GM21528 (cell line): ENCODE data around the gene LCN12.

Source experiments
- ATAC-seq: cut with Tn5 transposase; IDR thresholded peaks from one replicate; pipeline ENCODE4 v1.9.1; 2021; ENCODE audit warnings: mild to moderate bottlenecking, moderate library complexity; ENCODE audit not compliant: unreplicated experiment, low FRiP score

The LCN12 gene

DNA sequence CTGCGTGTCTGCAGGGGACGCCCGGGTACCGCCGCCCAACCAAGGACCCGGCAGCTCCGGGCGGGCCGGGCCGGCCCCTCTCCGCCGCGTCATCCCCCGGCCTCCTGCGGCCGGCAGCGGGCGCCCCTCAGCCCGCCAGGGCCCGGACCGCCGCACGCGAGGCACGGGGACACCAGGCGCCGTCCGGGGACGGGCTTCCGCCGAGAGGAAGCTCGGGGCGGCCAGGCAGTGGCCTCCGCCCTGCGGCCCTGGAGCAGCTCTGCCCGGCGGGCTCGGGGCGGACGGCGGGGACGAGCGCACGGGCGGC is 7.9 kb upstream of the LCN12 start:
- peak; percentile 26 for ATAC-seq

DNA sequence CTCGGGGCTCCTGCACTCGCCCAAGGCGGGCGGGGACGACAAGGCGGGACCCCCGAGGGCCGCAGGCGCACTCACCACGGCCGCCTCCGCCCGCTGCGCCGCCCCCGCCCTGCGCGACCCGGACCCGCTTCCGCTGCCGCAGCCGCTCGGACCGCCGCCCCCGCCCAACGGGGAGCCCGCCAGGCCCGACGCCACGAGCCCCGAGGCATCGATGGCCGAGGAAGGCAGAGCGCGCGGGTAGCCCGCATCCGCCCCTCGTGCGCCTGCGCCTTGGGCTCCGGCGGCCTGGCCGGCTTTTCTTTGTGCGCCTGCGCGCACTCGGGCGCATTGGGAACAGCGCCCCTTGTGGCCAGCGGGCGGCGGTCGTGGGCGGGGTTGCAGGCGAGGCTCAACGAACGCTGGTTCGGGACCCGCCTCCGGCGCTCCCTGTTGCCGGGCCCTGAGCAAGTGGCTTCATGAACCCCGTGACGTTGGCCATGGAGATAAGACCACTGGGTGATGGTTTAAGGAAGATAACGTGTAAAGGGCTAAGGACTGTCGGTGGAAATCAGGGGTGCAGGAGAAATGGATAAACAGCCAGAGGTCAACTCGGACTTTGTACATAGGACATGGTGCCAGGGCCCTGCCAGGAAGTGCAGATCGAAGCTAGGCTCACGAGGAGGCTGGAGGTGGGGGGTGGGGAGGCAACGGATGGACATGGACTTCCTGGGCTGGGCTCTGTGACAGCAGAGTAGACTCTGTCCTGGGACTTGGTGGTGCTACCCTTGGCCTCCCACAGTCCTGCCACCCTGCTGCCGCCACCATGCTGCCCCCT is 7.3 kb upstream of the LCN12 start, which contains the start of the genes C8G and FBXW5:
TSS of gene C8G (plus strand) at position 725 of the 814 bp plus-strand sequence. CDS start at position 803, 78 bp downstream.
TSS of gene FBXW5 (minus strand) at position 220 of the 814 bp plus-strand sequence. CDS start 655 bp downstream, outside the sequence.
- ATAC-seq, result peak; percentile 61

DNA sequence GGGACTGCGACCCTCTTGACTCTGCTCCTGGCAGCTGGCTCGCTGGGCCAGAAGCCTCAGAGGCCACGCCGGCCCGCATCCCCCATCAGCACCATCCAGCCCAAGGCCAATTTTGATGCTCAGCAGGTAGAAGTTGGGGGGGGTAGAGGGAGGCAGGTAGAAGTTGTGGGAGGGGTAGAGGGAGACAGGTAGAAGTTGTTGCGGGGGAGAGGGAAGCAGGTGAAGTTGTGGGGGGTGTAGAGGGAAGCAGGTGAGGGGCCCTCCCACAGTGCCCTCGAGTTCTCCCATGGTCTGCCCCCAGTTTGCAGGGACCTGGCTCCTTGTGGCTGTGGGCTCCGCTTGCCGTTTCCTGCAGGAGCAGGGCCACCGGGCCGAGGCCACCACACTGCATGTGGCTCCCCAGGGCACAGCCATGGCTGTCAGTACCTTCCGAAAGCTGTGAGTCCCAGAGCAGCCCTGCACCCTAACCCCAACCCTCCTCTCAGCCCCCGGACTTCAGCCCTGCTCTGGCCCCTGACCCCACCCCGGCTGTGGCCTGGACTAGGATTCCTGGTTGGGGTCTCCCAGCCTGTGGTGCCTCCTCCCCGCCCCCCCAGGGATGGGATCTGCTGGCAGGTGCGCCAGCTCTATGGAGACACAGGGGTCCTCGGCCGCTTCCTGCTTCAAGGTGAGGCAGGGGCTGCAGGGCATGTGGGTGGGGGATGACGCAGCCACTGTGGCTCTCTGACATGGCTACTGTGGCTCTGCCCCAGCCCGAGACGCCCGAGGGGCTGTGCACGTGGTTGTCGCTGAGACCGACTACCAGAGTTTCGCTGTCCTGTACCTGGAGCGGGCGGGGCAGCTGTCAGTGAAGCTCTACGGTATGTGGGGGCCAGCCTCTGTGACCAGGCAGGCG is 6.5 kb upstream of the LCN12 start:
- ATAC-seq, result no peak

DNA sequence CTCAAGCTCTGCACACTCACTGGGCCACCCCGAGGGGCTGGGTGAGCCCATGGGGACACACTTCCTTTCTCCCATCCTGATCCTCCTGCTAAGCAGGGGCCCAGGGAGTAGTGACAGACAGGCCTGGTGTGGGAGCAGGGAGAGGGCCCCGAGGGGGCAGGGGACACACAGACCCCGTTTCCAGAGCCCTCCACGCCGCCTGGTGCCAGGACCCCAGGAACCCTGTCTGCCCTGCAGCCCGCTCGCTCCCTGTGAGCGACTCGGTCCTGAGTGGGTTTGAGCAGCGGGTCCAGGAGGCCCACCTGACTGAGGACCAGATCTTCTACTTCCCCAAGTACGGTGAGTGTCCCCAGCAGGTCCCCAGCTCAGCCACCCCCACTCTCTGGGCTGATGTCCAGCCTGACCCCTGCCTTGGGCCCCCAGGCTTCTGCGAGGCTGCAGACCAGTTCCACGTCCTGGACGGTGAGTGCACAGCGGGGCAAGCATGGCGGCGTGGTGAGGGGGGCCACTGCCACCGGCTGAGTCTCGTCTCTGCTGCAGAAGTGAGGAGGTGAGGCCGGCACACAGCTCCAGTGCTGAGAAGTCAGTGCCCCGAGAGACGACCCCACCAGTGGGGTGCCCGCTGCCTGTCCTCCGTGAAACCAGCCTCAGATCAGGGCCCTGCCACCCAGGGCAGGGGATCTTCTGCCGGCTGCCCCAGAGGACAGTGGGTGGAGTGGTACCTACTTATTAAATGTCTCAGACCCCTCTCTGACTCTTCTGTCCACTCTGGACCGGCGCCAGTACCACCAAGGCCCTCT is 5.6 kb upstream of the LCN12 start:
- no peak for ATAC-seq

DNA sequence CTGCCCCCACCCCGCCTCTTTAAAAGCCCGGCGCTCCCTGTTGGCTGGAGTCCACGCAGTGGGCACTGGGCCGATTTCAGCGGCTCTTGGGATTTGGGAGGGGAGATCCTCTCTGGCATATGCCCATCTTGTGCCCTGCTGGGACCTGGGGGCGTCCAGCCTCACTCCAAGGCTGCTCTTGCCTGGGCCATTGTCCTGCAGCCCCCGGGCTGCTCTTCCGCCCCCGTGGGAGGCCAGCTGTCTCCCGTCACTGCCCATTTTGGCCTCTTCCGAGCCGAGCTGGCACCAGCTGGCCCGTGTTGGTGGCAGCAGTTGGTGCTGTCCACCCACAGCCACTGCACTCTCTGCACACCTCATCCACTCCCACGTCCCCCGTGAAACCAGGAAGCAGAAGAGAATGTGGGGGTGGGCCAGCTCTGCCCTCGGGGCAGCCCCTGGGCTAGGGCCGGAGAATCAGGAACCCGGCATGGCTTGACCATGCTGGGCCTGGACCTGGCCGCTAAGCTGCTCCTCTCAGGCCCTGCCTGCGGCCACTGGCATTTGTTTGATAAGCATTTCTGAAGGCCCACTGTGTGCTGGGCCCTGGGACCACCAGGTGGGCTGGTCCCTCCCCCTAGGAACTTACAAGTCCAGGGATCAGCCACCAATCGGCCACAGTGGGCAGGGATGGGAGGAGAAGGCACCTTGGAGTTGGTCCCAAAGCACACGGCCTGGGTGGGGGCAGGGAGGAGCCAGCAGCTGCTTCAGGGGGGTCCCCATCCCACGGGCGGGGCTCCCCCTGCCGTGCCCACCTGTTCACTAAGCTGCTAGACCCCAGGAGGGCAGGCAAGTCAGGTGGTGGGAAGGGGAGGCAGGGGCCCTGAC is 4.8 kb upstream of the LCN12 start:
- no peak for ATAC-seq

DNA sequence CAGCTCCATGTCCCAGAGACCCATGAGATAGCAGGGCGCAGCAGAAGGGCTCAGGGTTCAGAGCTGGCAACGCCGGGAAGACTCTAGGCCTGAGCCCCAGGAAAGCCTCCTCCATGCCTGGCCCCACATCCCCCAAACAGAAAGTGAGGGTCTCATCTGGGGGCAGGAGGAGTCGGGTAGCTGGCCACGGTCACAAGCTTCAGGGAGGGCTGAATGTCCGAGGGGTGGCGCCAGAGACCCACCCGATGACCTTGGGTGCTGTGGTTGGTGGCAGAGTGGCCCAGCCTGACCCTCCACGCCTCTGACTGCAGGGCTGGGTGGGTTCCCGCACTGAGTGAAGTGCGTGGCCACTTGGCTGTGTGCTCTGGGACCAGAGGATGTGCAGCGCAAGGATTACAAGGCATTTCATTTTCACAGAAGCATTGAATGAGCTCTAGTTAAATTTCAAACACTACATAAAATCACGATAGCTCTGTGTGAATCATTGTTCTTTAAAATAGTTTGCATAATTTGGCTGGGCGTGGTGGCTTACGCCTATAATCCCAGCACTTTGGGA is 4.0 kb upstream of the LCN12 start:
- ATAC-seq, result no peak

DNA sequence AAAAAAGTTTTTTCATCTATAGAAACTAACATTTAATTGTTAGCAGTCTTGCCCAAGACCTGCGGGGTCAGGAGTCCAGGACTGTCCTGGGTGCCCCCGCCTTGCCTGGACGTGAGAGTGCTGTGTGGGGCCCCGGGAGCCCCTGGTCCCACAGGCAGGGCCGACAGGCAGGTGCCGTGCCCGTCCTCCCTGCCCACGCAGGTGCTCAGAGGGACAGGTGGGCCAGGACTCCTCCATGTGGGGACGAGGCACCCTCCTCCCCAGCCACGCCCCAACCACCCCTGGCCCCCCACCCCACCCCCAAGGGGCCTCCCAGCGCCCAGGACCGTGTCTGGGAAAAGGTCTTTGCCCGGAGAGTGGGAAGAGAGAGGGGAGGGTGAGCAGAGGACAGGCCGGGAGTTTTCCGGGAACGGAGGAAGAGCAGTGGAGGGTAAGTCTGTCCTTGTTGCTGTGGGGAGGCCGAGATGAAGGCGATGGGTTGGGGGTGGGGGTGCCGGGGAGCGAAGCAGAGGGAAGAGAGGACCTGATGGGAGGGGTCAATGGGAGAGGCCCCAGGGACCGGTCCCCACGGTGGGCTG is 2.7 kb upstream of the LCN12 start:
- ATAC-seq, result no peak

DNA sequence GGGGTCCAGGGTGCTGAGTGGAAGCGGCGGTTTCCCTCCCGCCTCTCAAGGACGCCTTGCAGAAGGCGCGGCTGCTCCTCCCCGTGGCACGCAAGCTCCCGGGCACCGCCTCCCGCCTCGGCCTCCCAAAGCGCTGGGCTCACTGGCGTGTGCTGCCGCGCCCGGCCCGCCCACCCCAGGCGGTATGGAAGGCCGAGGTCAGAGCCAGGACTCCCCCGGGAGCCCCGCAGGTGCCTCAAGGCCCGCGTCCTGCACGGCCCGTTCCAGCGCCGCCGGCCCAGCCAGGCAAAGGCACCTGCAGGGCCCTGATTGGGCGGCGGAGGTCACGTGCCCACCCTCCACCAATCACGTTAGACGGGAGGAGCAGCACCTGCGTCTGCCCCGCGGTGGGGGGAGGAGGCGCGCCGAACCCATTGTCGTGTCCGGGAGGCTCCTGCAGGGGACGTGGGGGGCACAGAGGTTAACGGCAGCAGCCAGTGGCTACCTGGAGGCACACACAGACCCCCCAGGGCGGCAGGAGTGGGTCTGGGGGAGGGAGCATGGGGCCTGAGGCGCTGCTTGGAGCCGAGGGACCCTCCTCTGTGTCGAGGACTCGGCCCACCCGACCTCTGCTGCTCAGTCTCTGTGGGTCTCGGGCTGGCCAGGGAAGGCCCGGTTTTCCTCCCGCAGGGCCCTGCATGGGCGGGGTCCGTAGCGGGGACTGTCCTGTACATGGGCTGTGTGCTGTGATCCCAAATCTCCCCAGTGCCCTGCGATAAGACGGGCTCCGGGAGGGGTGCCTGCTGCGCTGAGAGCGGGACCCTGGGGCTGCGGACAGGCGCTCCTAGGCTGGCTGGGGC is 2.0 kb upstream of the LCN12 start:
- peak; percentile 66 for ATAC-seq

DNA sequence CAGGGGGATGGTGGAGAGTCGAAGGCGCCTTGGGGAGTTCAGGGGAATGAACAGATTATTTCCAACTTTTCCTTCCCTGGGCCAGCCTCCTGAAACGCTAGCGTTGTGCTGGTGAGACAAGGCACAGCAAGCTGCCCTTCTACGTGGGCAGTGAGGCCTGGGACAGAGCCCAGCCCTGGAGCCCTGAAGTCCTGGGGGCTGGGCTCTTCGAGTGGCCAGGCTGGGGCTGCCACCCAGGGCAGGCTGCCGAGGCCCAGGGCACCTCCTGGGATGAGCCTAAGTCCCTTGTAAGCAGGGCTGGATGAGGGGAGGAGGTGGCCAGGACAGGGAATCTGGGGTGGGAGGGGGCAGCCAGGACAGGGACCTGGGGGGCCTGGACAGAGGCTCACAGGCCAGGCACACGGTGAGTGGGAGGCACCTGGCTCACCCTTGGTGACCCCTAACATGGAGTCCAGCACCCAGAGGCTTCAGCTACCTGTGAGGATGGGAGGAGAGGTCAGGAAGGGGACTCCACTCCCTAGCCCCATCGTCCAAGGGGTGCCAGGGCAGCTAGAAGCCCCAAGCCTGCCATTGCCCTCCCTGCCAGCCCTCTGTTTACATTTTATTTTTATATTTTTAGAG is 1.3 kb upstream of the LCN12 start:
- no peak for ATAC-seq

DNA sequence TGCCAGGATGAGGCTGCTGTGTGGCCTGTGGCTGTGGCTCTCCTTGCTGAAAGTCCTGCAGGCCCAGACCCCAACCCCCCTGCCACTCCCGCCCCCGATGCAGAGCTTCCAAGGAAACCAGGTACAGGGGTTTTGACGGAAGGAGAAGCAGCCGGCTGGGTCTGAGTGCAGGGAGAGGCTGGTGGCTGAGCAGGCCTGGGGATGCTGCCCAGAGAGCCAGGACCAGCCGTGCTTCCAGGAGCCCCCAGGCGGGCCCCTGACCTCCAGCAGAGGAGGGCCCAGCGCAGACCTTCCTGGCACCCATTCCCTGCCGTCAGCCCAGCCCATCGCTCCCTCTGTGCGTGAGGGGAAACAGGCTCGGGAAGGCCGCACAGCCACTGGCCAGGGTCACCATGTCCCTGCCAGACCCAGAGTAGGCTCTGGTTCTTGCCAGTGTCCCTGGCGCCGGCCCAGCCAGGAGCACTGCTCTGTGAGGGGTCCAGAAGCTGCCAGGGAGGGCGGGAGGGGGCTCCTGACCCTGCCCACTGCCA is 313 bp downstream of the LCN12 start:
- ATAC-seq, result no peak

DNA sequence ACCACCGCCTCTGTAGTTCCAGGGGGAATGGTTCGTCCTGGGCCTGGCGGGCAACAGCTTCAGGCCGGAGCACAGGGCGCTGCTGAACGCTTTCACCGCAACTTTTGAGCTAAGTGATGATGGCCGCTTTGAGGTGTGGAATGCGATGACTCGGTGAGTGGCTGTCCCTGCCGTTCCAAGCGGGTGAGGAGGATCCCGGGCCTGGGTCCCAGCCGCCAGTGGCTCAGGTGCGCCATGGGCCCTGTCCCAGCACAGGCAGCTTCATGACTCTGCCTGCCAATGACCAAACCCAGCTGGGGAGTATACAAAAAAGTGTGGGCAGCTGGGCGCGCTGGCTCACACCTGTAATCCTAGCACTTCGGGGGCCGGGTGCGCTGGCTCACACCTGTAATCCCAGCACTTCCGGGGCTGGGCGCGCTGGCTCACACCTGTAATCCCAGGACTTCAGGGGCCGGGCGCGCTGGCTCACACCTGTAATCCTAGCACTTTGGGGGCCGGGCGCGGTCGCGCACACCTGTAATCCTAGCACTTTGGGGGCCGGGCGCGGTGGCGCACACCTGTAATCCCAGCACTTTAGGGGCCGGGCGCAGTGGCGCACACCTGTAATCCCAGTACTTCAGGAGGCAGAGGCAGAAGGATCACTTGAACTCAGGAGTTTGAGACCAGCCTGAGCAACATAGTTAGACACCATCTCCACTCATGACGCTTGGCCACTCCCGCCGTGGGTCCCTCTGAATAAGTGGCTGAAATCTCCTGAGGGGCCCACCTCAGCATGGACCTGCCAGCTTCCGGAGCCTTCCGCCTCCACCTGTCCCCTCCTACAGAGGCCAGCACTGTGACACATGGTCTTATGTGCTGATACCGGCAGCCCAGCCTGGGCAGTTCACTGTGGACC is 1.1 kb downstream of the LCN12 start:
- no peak for ATAC-seq

DNA sequence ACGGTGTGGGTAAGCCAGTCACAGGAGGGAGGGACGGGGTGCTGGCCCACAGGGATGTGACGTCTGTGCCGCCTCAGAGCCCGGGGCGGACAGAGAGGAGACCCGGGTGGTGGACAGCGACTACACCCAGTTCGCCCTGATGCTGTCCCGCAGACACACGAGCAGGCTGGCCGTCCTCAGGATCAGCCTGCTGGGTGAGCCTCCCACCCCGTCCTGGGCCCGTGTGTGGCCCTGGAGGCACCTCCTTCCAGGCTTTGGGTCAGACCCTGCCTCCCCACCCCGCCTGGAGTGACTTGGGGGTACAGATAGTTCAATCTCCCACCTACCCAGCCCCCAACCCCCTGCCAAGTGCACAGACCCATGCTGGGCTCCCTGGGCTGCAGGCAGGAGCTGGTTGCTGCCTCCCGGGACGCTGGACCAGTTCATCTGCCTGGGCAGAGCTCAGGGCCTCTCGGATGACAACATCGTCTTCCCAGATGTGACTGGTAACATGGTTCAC is 1.7 kb downstream of the LCN12 start:
- ATAC-seq, result no peak

DNA sequence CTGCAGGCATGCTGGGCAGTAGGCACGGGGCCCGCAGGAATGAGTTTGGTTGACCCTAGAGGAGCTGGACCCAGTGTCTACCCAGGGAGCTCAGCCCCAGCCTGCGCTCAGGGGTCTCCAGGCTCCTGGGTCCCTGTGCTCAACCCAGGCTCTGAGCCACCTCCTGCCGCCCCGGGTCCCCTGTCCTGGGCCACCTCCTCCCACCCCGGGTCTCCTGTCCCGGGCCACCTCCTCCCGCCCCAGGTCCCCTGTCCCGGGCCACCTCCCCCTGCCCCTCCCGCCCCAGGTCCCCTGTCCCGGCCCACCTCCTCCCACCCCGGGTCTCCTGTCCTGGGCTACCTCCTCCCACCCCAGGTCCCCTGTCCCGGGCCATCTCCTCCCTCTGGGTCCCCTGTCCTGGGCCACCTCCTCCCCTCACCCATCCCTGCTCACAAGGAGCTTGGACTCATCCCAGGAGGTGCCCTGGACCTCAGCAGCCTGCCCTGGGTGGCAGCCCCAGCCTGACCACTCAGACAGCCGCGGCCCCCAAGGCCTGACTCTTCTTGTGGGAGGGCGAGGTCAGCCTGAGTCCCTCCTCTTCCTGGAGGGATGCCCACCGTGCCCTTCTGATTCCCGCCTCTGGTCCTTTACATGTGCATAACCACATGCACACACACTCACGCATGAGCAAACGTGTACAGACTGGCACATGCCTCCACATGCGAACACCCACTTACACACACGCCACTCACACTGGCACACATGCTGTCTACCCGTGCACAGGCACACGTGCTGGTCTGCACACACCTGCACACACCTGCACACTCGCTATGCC is 2.4 kb downstream of the LCN12 start:
- ATAC-seq, result no peak

DNA sequence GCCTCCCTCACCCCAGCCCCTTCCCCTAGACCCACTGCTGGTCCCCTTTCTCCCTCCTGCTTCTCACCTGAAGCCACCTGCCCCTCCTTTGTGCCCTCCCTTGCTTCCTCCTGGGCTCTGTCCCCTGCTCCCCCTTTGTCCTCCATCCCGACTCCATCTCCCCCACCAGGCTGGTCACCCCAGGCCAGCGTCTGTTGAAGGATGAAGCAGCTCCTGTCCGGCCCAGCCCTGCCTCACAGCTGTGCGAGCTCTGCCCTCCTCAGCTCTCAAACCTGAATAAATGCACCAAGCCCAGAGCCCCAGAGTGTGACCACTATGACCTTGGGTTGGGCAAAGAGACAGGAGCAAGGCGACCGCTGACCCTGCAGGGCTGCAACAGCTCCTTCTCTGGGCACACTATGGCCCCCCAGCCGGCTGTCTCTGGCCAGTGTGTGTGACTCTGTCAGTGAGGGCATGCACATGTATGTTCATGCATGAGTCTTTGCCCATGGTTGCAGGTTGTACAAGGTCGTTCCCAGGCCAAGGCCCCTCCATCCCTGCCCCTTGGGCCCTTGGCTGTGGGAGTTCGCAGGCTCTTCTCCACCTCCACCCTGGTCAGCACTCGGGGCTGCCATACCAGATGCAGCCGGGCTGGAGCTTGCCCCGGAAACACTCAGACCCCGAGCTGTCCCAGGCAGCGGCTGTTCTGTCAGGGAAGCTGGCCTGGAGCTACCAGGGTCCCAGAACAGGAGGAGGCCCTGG is 3.3 kb downstream of the LCN12 start:
- ATAC-seq, result no peak

DNA sequence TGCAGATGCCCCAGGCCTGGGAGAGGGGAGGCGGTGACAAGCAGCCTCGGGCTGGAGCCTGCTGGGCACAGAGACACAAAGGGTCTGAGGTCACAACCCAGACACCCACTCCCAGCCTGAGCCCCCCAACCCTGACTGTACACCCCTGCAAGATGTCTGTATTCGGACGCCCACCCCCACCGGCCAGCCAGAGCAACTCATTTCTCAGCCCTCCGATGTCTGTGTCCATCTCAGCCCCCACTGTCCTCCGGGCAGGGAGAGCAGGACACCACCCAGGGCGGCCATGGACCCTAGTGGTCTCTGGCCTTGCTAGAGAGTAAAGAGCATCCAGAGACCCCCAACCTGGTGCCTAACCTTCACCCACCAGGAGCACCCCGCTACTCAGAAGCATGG is 3.9 kb downstream of the LCN12 start:
- ATAC-seq, result no peak
